Loucy (cell line): Measurements from ENCODE around the gene FARP1.

ENCODE experiments used
- CTCF ChIP-seq: fragments of 200-600 bp; sonication (generic); conservative IDR thresholded peaks from 2 replicates; pipeline ENCODE4 v1.5.1; 2014; ENCODE audit warnings: mild to moderate bottlenecking, antibody characterized with exemption, low read length
- EZH2phosphoT487 ChIP-seq: fragments of 200-600 bp; IDR thresholded peaks from 2 replicates; pipeline ENCODE4 v1.6.1; 2018; ENCODE audit warnings: antibody characterized with exemption, mild to moderate bottlenecking, moderate library complexity, borderline replicate concordance

GRCh38 chr13:98489446-98490194 is 346.7 kb downstream of the FARP1 start:
- TF ChIP-seq CTCF (no peak), EZH2phosphoT487 (no peak)
